Measurements from ENCODE around the gene COL9A3. TPM values are rescaled to one million over a fixed set of nuclear protein-coding genes. Genes with fewer than 3 reads are reported as not detected.
"Not testable (repeated sequence)": the region's sequence is repeated elsewhere in the genome, so short reads cannot be mapped to it uniquely, and the experiment has no call there.

The COL9A3 gene
- polyA plus RNA-seq, 2 of the 4 experiments (the other 2 are of a cell fraction): 0.41 to 0.49 TPM

DNA sequence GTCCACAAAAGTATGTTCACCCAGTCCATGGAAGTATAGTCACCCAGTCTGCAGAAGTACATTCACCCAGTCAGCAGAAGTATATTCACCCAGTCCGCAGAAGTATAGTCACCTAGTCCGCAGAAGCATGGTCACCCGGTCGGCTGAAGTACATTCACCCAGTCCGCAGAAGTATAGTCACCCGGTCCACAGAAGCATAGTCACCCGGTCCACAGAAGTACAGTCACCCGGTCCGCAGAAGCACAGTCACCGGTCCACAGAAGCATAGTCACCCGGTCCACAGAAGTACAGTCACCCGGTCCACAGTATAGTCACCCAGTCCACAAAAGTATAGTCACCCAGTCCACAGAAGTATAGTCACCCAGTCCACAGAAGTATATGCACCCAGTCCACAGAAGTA lies 36.0 kb downstream of the COL9A3 start (continued):
- TF ChIP-seq, protein P1, sequence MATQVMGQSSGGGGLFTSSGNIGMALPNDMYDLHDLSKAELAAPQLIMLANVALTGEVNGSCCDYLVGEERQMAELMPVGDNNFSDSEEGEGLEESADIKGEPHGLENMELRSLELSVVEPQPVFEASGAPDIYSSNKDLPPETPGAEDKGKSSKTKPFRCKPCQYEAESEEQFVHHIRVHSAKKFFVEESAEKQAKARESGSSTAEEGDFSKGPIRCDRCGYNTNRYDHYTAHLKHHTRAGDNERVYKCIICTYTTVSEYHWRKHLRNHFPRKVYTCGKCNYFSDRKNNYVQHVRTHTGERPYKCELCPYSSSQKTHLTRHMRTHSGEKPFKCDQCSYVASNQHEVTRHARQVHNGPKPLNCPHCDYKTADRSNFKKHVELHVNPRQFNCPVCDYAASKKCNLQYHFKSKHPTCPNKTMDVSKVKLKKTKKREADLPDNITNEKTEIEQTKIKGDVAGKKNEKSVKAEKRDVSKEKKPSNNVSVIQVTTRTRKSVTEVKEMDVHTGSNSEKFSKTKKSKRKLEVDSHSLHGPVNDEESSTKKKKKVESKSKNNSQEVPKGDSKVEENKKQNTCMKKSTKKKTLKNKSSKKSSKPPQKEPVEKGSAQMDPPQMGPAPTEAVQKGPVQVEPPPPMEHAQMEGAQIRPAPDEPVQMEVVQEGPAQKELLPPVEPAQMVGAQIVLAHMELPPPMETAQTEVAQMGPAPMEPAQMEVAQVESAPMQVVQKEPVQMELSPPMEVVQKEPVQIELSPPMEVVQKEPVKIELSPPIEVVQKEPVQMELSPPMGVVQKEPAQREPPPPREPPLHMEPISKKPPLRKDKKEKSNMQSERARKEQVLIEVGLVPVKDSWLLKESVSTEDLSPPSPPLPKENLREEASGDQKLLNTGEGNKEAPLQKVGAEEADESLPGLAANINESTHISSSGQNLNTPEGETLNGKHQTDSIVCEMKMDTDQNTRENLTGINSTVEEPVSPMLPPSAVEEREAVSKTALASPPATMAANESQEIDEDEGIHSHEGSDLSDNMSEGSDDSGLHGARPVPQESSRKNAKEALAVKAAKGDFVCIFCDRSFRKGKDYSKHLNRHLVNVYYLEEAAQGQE (IDR thresholded peaks at IDR 0.05): no peak
- TF ChIP-seq CEBPB (IDR thresholded peaks at IDR 0.05) (no peak), MYC (IDR thresholded peaks at IDR 0.05; ENCODE audit: borderline replicate concordance, low read length) (no peak)

DNA sequence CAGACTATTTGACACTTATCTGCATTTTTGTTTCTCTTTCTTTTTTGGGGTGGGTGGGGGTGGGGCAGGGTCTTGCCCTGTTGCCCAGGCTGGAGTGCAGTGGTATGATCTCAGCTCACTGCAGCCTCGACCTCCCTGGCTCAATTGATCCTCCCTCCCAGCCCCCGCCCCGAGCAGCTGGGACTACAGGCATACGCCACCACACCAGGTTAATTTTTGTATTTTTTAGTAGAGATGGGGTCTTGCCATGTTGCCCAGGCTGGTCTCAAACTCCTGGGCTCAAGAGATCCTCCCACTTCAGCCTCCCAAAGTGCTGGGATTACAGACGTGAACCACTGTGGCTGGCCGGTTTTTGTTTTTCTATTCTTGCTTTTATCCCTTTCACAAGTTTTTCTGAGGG lies 36.5 kb downstream of the COL9A3 start:
- 85% methylated on average over 3 of the region's 6 CpGs for WGBS (ENCODE audit: missing lambda C conversion rate)
- FAIRE-seq; DNase-seq (ENCODE audit: low read depth in 1 of 2, low spot score in 1 of 2); POLR2A ChIA-PET; H3K27ac ChIP-seq; ATAC-seq; H3K9me3 ChIP-seq; H3K4me1 ChIP-seq; H3K4me3 ChIP-seq; H3K4me2 ChIP-seq: not testable (repeated sequence)
- CTCF ChIA-PET: interaction anchor here (2.7 kb wide), 1 partner anchor 156 kb away, joined by 7 read pairs; no protein-coding TSS in a partner anchor

DNA sequence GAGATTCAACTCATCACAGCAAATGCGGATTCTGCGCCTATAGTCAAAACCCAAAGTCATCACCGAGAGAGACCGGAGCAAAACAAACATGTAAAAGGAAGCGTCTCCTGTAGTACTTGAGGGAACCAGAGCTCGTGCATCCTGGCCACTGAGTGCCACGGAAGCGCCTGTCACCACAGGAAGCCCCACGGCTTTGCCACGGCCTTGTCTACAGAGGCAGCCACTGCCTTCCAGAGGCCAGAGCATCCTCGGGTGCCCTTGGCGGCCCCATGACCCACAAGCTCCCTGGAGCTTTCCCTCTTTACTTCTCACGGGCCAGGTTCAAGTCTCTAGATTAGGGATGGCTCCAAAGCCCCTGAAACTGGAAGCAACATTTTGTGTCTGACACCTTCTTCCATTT lies 37.3 kb downstream of the COL9A3 start:
- Histone ChIP-seq H3K4me3 (no peak overlapping the region), H3K27ac (no peak overlapping the region), H3K4me1 (no peaks in the 10 kb centered on the region), H3K9me3 (no peaks in the 10 kb centered on the region), H3K4me2 (no peak overlapping the region)
- ChIA-PET CTCF (interaction anchor here (0.7 to 2.7 kb wide), 4 partner anchors 17 to 155 kb away, joined by 3 to 7 read pairs (median 3); no protein-coding TSS in a partner anchor), POLR2A (no interaction called here)
- ATAC-seq (no peak), FAIRE-seq (no peak), DNase-seq (ENCODE audit: low read depth in 1 of 2, low spot score in 1 of 2) (no peak)
- 93% methylated on average over 13 of the region's 13 CpGs for WGBS (ENCODE audit: missing lambda C conversion rate)
- TF ChIP-seq JUN (IDR thresholded peaks at IDR 0.05) (no peak), BHLHE40 (IDR thresholded peaks at IDR 0.05; ENCODE audit: low read depth, low read length) (no peak), EHMT2 (IDR thresholded peaks at IDR 0.05; ENCODE audit: low read depth) (no peak), EP300 (IDR thresholded peaks at IDR 0.05) (no peak), CHD4 (IDR thresholded peaks at IDR 0.05; ENCODE audit: borderline replicate concordance) (no peak), TP53 (CRISPR knock-in tag; IDR thresholded peaks at IDR 0.05) (no peak), SREBF2 (IDR thresholded peaks at IDR 0.05) (no peak), NFE2L2 (conservative IDR thresholded peaks at IDR 0.05; ENCODE audit: low read length) (no peak), NR3C1 (IDR thresholded peaks at IDR 0.05) (no peak), JUNB (IDR thresholded peaks at IDR 0.05) (no peak), KDM5A (IDR thresholded peaks at IDR 0.05) (no peak)
- TF ChIP-seq, protein P2, sequence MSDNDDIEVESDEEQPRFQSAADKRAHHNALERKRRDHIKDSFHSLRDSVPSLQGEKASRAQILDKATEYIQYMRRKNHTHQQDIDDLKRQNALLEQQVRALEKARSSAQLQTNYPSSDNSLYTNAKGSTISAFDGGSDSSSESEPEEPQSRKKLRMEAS (IDR thresholded peaks at IDR 0.05): no peak

DNA sequence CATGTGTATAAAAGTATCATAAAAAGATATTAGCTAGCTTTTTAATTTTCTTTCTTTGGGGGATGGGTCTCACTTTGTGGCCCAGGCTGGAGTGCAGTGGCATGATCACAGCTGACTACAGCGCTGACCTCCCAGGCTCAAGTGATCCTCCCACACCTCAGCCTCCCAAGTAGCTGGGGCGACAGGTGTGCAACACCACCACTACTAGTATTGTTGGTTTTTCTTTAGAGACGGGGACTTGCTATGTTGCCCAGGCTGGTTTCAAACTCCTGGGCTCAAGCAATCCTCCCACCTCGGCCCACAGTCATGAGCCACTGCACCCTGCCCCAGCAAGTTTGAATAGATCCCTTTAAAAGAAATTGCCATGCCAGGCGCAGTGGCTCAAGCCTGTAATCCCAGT lies 38.3 kb downstream of the COL9A3 start:
- no peak overlapping the region for H3K4me2 ChIP-seq
- FAIRE-seq (no peak), ATAC-seq (no peak), DNase-seq (ENCODE audit: low read depth in 1 of 2, low spot score in 1 of 2) (no peak)
- peaks cover 6% of the 10 kb centered on the region for H3K4me1 ChIP-seq
- no peak overlapping the region for H3K4me3 ChIP-seq
- WGBS (ENCODE audit: missing lambda C conversion rate): 92% methylated on average over 5 of the region's 5 CpGs
- no peak overlapping the region for H3K27ac ChIP-seq
- POLR2A ChIA-PET: no interaction called here
- CTCF ChIA-PET: interaction anchor here (0.8 to 2.7 kb wide), 6 partner anchors 10 to 450 kb away, joined by 3 to 7 read pairs (median 3); no protein-coding TSS in a partner anchor
- no peaks in the 10 kb centered on the region for H3K9me3 ChIP-seq
- TF ChIP-seq EP300 (IDR thresholded peaks at IDR 0.05) (no peak), RFX5 (IDR thresholded peaks at IDR 0.05) (no peak), KDM1A (IDR thresholded peaks at IDR 0.05; ENCODE audit: low read depth) (no peak), RAD21 (conservative IDR thresholded peaks at IDR 0.05 in 1 of 2, IDR thresholded peaks at IDR 0.05 in 1 of 2) (no peak), FOSL2 (IDR thresholded peaks at IDR 0.05) (no peak), FOSL2 (CRISPR knock-in tag; IDR thresholded peaks at IDR 0.05) (no peak), HEYL (CRISPR knock-in tag; IDR thresholded peaks at IDR 0.05) (no peak), TP53 (CRISPR knock-in tag; IDR thresholded peaks at IDR 0.05) (no peak), FOXS1 (CRISPR knock-in tag; IDR thresholded peaks at IDR 0.05) (no peak), BHLHE40 (IDR thresholded peaks at IDR 0.05; ENCODE audit: low read depth, low read length) (no peak), CBX2 (IDR thresholded peaks at IDR 0.05; ENCODE audit: borderline replicate concordance, low read depth) (no peak), MYC (IDR thresholded peaks at IDR 0.05; ENCODE audit: borderline replicate concordance, low read length) (no peak), EHMT2 (IDR thresholded peaks at IDR 0.05; ENCODE audit: low read depth) (no peak), CHD2 (IDR thresholded peaks at IDR 0.05; ENCODE audit: low read length, partially characterized antibody) (no peak), ZFP36 (IDR thresholded peaks at IDR 0.05; ENCODE audit: borderline replicate concordance, partially characterized antibody) (no peak), FOSB (CRISPR knock-in tag; IDR thresholded peaks at IDR 0.05) (no peak)
- TF ChIP-seq, protein P3, sequence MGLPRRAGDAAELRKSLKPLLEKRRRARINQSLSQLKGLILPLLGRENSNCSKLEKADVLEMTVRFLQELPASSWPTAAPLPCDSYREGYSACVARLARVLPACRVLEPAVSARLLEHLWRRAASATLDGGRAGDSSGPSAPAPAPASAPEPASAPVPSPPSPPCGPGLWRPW (IDR thresholded peaks at IDR 0.05): no peak
- TF ChIP-seq, protein P4, sequence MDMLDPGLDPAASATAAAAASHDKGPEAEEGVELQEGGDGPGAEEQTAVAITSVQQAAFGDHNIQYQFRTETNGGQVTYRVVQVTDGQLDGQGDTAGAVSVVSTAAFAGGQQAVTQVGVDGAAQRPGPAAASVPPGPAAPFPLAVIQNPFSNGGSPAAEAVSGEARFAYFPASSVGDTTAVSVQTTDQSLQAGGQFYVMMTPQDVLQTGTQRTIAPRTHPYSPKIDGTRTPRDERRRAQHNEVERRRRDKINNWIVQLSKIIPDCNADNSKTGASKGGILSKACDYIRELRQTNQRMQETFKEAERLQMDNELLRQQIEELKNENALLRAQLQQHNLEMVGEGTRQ (IDR thresholded peaks at IDR 0.05): no peak
- TF ChIP-seq, protein P5, sequence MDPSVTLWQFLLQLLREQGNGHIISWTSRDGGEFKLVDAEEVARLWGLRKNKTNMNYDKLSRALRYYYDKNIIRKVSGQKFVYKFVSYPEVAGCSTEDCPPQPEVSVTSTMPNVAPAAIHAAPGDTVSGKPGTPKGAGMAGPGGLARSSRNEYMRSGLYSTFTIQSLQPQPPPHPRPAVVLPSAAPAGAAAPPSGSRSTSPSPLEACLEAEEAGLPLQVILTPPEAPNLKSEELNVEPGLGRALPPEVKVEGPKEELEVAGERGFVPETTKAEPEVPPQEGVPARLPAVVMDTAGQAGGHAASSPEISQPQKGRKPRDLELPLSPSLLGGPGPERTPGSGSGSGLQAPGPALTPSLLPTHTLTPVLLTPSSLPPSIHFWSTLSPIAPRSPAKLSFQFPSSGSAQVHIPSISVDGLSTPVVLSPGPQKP (IDR thresholded peaks at IDR 0.05; ENCODE audit: low read depth, low read length): no peak

Measured in A549 (cell line).